ENCODE measurements around the gene ANKRD13D. TPM values are rescaled to one million over a fixed set of nuclear protein-coding genes. Genes with fewer than 3 reads are reported as not detected.
A peak's percentile ranks its signal among the peaks of the same experiment; 100 is the strongest.

The ANKRD13D gene
- total and polyA plus RNA-seq, 2 experiments from 2014 or later, result 20.3 to 30.8 TPM

- peak overlapping the region; percentile 94 for H3K4me2 ChIP-seq
- TF ChIP-seq JUNB (IDR thresholded peaks at IDR 0.05; ENCODE audit: unreplicated experiment), result no peak
- TF ChIP-seq CTCF (conservative IDR thresholded peaks at IDR 0.05; ENCODE audit: low read depth in 2 of 2), result peak; percentile 27 to 62; a peak in 3 of 4 replicates
- no peak for TF ChIP-seq STAT1 (IDR thresholded peaks at IDR 0.05; ENCODE audit: unreplicated experiment)
- TF ChIP-seq CREB1 (CRISPR knock-in tag; IDR thresholded peaks at IDR 0.05; ENCODE audit: low read depth), result 0 out of 2 replicates have a peak, but pooled peaks have one; percentile 20
- peak; percentile 81 for TF ChIP-seq POLR2AphosphoS5 (IDR thresholded peaks at IDR 0.05; ENCODE audit: low read depth)
- H3K4me3 ChIP-seq, result peak overlapping the region; percentile 91
- Mint-ChIP-seq H3K27me3 (ENCODE audit: insufficient read depth, low read depth, poor library complexity) (peaks cover 19% of the 10 kb centered on the region), H3K36me3 (ENCODE audit: low read depth) (peaks cover 23% of the 10 kb centered on the region), H3K4me1 (peaks cover 17% of the 10 kb centered on the region), H3K4me3 (peak overlapping the region; percentile 71), H3K27ac (no peak overlapping the region; the same call in 1 of the 2 replicates), H3K9me3 (no peaks in the 10 kb centered on the region)
- H3F3A ChIP-seq (replicated peaks; ENCODE audit: low read depth), result 0 out of 2 replicates have a peak, but pooled peaks cover 13% of the 10 kb centered on the region
- peak overlapping the region; percentile 80 for H2AFZ ChIP-seq
- ATAC-seq (peak; percentile 83), DNase-seq (ENCODE audit: low spot score) (peak; percentile 91)
- no peaks in the 10 kb centered on the region for H3K27me3 ChIP-seq (ENCODE audit: insufficient read depth)
- H4K20me1 ChIP-seq (replicated peaks; ENCODE audit: insufficient read depth), result no peaks in the 10 kb centered on the region
- no peaks in the 10 kb centered on the region for H3K9me2 ChIP-seq (ENCODE audit: insufficient read depth)
- H3K4me1 ChIP-seq (ENCODE audit: insufficient read depth), result peaks cover 10% of the 10 kb centered on the region
- peak overlapping the region; percentile 96 for H3K27ac ChIP-seq (ENCODE audit: low read depth)
- no peaks in the 10 kb centered on the region for H3K79me2 ChIP-seq (replicated peaks; ENCODE audit: insufficient read depth)
- H3K36me3 ChIP-seq (ENCODE audit: insufficient read depth), result peaks cover 4% of the 10 kb centered on the region; the same call in 1 of the 2 replicates
Measured at GRCh38 chr11:67288452-67289225, 464 bp upstream of the ANKRD13D start.

GRCh38 chr11:67289651-67290479 is 762 bp downstream of the ANKRD13D start:
- 0 out of 2 replicates have a peak, but pooled peaks cover 13% of the 10 kb centered on the region for H3F3A ChIP-seq (replicated peaks; ENCODE audit: low read depth)
- H3K4me1 Mint-ChIP-seq, result peaks cover 17% of the 10 kb centered on the region
- no peaks in the 10 kb centered on the region for H3K9me2 ChIP-seq (ENCODE audit: insufficient read depth)
- H4K20me1 ChIP-seq (replicated peaks; ENCODE audit: insufficient read depth), result no peaks in the 10 kb centered on the region
- H3K4me2 ChIP-seq, result peak overlapping the region; percentile 91
- no peaks in the 10 kb centered on the region for H3K27me3 ChIP-seq (ENCODE audit: insufficient read depth)
- DNase-seq (ENCODE audit: low spot score) (peak; percentile 43), ATAC-seq (peak; percentile 11)
- H3K27me3 Mint-ChIP-seq (ENCODE audit: insufficient read depth, low read depth, poor library complexity), result peaks cover 19% of the 10 kb centered on the region
- TF ChIP-seq CTCF (conservative IDR thresholded peaks at IDR 0.05; ENCODE audit: low read depth in 2 of 2) (0 out of 4 replicates have a peak, but pooled peaks of 1 of the 2 experiments have one; percentile 3), ZNF331 (CRISPR knock-in tag; IDR thresholded peaks at IDR 0.05; ENCODE audit: low read depth) (no peak)
- peak overlapping the region; percentile 83 for H3K4me3 Mint-ChIP-seq
- H3K27ac ChIP-seq (ENCODE audit: low read depth), result no peak overlapping the region
- peaks cover 4% of the 10 kb centered on the region; the same call in 1 of the 2 replicates for H3K36me3 ChIP-seq (ENCODE audit: insufficient read depth)
- H3K27ac Mint-ChIP-seq, result no peak overlapping the region
- H3K79me2 ChIP-seq (replicated peaks; ENCODE audit: insufficient read depth), result no peaks in the 10 kb centered on the region
- peak overlapping the region; percentile 72 for H3K4me3 ChIP-seq
- H2AFZ ChIP-seq, result no peak overlapping the region
- H3K36me3 Mint-ChIP-seq (ENCODE audit: low read depth), result peaks cover 23% of the 10 kb centered on the region
- H3K9me3 Mint-ChIP-seq, result no peaks in the 10 kb centered on the region
- H3K4me1 ChIP-seq (ENCODE audit: insufficient read depth), result peaks cover 10% of the 10 kb centered on the region
